Fibroblast of villous mesenchyme (primary cell): ENCODE results near the gene EIF2B4. TPM values are rescaled to one million over a fixed set of nuclear protein-coding genes. Genes with fewer than 3 reads are reported as not detected.
"Not testable (repeated sequence)": the region's sequence is repeated elsewhere in the genome, so short reads cannot be mapped to it uniquely, and the experiment has no call there.

Experiments used
- DNase-seq: peaks from one replicate; pipeline ENCODE4 v3.0.0-alpha.2; 2010; ENCODE audit warnings: low read depth
- H3K4me3 ChIP-seq: 2 replicates; pipeline ENCODE4 v1.5.1; 2011; ENCODE audit warnings: low read depth, mild to moderate bottlenecking, low read length
- total RNA-seq: library from RNA; depleted of rRNA; stranded (reverse); fragments of >200 nt; gene quantifications from 2 replicates; pipeline ENCODE4 v1.2.3, GENCODE V29; 2012
- TF ChIP-seq, protein P1 (sequence below): IDR thresholded peaks from 2 replicates; pipeline ENCODE4 v1.5.1; 2012; ENCODE audit warnings: low read depth, mild to moderate bottlenecking, low read length; ENCODE audit not compliant: insufficient read depth

Gene EIF2B4
- total RNA-seq, 1 donor: 28.9 TPM

DNA sequence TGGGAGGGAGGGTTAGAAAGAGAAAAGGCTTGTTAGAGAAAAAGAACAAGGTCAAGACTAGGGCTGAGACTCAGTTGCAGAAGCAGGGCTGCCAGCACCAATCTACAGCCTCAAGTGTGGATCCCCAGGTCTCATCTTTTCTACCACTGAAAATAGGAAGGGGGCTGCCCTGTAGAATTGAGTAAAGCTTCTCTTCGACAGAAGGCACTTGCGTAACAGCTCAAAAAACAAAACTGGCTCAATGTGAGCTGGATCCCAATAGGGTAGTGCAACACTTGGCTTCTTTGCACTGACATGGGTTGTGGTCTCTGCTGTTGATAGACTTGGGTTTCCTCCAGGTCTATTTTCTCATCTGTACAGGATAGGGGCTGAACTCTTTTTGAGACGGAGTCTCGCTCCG, 45.4 kb downstream of the EIF2B4 start:
- TF ChIP-seq, protein P1, sequence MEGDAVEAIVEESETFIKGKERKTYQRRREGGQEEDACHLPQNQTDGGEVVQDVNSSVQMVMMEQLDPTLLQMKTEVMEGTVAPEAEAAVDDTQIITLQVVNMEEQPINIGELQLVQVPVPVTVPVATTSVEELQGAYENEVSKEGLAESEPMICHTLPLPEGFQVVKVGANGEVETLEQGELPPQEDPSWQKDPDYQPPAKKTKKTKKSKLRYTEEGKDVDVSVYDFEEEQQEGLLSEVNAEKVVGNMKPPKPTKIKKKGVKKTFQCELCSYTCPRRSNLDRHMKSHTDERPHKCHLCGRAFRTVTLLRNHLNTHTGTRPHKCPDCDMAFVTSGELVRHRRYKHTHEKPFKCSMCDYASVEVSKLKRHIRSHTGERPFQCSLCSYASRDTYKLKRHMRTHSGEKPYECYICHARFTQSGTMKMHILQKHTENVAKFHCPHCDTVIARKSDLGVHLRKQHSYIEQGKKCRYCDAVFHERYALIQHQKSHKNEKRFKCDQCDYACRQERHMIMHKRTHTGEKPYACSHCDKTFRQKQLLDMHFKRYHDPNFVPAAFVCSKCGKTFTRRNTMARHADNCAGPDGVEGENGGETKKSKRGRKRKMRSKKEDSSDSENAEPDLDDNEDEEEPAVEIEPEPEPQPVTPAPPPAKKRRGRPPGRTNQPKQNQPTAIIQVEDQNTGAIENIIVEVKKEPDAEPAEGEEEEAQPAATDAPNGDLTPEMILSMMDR: no peak
- DNase-seq: no peak

DNA sequence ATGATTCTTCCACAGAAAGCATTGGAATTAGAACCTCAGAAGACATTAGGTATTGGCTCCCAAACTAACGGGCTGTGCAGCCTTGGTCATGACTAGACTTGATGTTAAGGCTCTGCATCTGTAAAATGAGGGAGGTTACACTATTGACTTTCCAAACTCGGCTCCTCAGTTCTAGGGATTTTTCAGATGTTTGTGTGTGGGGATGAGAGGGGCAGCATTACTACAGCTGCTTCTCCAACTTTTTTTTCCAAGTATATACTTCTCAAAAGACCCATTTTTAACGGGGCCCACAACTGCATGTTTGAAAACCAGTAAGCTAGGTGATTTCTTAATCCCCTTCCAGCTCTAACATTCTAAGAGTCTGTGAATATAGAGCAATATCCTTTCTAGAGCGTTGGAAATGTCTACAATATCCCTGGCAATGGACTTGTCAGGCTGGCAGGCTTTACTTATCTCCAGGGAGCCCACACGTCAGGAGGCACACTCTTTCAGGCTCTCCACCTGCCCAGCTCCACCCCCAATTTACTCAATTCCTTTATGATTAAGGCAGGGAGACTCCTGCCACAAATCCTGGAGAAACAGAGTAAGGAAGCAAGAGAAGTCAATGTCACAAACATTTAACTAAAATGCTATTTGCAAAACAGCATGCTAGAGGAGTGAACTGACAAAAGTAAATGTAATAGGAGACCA, 46.4 kb downstream of the EIF2B4 start:
- TF ChIP-seq, protein P1: no peak
- no peak for DNase-seq

More for the DNA sequence above, 45.4 kb downstream of the EIF2B4 start:
- no peak overlapping the region for H3K4me3 ChIP-seq

DNA sequence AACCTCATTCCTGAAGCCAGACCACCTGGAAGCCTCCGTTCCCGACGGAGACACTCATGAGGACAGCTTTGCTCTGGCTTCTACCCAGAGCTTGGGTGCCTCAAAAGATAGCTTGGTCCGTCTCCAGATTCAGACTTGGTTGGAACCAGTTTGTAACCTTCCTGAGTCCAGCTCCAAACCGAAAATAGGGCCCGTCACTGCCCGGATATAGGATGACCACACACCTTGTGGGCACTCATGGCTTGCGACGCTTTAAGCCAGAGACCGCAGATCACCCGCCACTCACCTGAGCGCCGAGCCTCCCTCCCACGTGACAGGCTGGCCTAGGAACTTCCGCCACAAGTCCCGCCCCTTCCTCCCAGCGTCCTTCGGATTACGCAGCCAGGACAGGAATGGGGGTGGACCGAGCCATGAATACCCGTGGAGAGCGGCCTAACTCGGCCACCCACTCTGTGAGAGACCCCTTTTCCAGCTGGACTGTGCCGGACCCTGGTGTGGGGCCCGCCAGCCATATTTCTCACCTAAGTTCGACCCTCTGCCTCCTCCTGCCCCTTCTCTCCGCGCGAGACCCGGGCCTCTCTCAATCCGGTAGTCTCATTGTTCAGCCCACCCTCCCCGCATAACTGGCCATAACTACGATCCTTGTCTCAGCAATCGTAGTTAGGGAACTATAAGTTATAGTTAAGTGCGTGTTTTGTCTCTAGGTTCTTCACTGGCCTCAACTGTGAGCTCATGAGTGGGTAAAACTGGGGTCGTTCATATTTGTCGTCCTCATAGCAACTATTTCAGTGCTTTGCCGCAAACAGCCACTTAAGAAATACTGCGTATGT, 47.2 kb downstream of the EIF2B4 start, which contains the start of gene MPV17:
MPV17 (minus strand) TSS at position 332 of the 830 bp plus-strand sequence. CDS start 580 bp downstream, outside the sequence.
- peak; percentile 93 for DNase-seq
- peak within 1 kb of the TSS; percentile 87 for H3K4me3 ChIP-seq
- TF ChIP-seq, protein P1: no peak

More for the DNA sequence above, 46.4 kb downstream of the EIF2B4 start:
- H3K4me3 ChIP-seq: peak overlapping the region; percentile 87

DNA sequence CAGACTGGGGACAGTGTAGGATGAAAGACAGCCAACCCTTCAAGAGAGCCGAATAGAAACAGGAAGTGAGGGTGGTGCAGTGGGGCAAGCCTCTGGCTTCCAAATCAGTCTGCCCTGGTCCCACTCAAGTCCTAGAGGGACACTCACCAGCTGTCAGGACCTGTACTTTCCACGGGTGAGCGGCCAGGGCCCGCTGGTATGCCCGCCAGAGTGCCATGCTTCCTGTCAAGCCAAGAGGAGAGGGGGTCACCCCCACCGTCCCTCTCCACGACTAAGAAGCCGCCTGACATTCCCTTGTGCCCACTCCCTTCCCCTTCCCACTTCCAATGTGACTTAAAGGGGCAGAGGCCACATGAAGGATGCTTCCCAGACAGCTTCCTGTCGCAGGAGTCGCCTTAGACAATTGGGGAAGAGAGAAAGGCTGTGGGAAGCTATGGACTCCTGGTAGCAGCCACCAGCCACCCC, 47.8 kb downstream of the EIF2B4 start:
- TF ChIP-seq, protein P1: no peak
- H3K4me3 ChIP-seq: peak overlapping the region; percentile 87
- DNase-seq: peak; percentile 37

DNA sequence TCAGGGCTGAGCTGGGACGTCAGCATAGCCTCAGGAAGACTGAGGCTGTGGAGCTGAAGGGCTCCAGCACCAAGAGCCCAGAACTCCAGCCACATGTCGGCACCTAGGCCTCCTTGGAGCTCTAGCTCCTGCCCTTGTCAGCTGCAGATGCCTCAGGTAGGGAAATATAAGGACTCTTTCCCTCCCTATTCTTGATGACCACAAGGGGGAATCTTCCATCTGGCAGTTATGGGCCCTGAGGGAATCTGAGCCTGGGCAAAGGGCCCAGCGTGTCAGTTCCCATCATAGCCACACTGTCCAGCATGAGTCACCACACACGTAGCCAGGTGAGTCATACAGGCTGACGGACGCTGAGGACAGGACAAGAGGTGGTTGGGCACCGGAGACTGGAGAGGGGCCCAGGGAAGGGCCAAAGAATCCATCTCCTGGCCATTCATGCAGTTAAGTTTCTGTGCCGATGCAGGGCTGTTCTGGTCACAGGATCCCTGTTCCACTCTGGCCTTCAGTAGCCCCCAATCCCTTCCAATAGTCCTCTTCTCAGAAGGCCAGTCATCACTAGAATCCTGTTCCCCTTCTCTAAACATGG, 49.1 kb downstream of the EIF2B4 start:
- DNase-seq: peak; percentile 97
- TF ChIP-seq, protein P1: peak; percentile 63
- no peak overlapping the region for H3K4me3 ChIP-seq

DNA sequence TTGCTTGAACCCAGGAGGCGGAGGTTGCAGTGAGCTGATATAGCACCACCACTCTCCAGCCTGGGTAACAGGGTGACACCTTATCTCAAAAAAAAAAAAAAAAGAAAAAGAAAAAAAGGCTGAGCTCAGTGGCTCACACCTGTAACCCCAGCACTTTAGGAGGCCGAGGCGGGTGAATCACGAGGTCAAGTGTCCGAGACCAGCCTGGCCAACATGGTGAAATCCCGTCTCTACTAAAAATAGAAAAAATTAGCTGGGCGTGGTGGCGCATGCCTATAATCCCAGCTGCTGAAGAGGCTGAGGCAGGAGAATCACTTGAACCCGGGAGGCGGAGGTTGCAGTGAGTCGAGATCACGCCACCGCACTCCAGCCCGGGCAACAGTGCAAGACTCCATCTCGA, 50.3 kb downstream of the EIF2B4 start:
- DNase-seq, H3K4me3 ChIP-seq: not testable (repeated sequence)
